IMR-90 (cell line): ENCODE data around the gene GRB10. TPM values are rescaled to one million over a fixed set of nuclear protein-coding genes. Genes with fewer than 3 reads are reported as not detected.

Experiments used
- ATAC-seq: fragments of 200-7000 bp; cut with Tn5 transposase; 2 replicates; pipeline ENCODE4 v1.9.1; 2020; ENCODE audit warnings: low read depth, mild to moderate bottlenecking, moderate library complexity
- BruUV-seq: library from RNA; stranded (reverse); fragments of 400-500 nt; replicated peaks from 2 replicates; lab custom pipeline; 2021; lab: Mats Ljungman, UMichigan
- CTCF ChIA-PET: fragments of 300-600 bp; formaldehyde crosslinking; extraction: SDS; loops from one replicate; lab custom pipeline; 2021; ENCODE audit warnings: antibody characterized with exemption; lab: Yijun Ruan, JAX
- POLR2A ChIA-PET: fragments of 300-600 bp; sonication (Branson Sonifier 250); formaldehyde crosslinking; loops from one replicate; lab custom pipeline; 2022; ENCODE audit warnings: antibody characterized with exemption; ENCODE audit not compliant: unreplicated experiment; lab: Charles Lee
- DNase-seq: peaks from one replicate; pipeline ENCODE4 v3.0.0; 2013
- H2AFZ ChIP-seq: replicated peaks from 2 replicates; pipeline ENCODE3; 2013; ENCODE audit warnings: low read length, mild to moderate bottlenecking; ENCODE audit not compliant: poor library complexity
- H2AK5ac ChIP-seq: 2 replicates; pipeline ENCODE4 v1.6.1; 2013; ENCODE audit warnings: low read depth, low read length, inconsistent platforms
- H2AK9ac ChIP-seq: replicated peaks from 2 replicates; pipeline ENCODE3; 2013; ENCODE audit warnings: mild to moderate bottlenecking, low read depth, low read length, moderate library complexity; ENCODE audit not compliant: poor library complexity
- H2BK120ac ChIP-seq: 2 replicates; pipeline ENCODE4 v1.6.1; 2013; ENCODE audit warnings: low read depth, low read length, inconsistent platforms
- H2BK15ac ChIP-seq: 3 replicates; pipeline ENCODE4 v1.6.1; 2013; ENCODE audit warnings: low read depth, low read length, inconsistent platforms
- H2BK20ac ChIP-seq: 2 replicates; pipeline ENCODE4 v1.6.1; 2013; ENCODE audit warnings: low read depth, mild to moderate bottlenecking, inconsistent platforms, low read length, moderate library complexity
- H2BK5ac ChIP-seq: 2 replicates; pipeline ENCODE4 v1.6.1; 2013; ENCODE audit warnings: mild to moderate bottlenecking, low read depth, low read length, inconsistent platforms; ENCODE audit not compliant: poor library complexity, severe bottlenecking
- H3K14ac ChIP-seq: replicated peaks from 2 replicates; pipeline ENCODE4 v1.6.1; 2013; ENCODE audit warnings: low read depth, low read length, inconsistent platforms
- H3K18ac ChIP-seq: 2 replicates; pipeline ENCODE4 v1.6.1; 2013; ENCODE audit warnings: low read depth, low read length, control low read depth
- H3K23ac ChIP-seq: 2 replicates; pipeline ENCODE4 v1.6.1; 2013; ENCODE audit warnings: low read depth, low read length, inconsistent platforms
- H3K27ac ChIP-seq: 2 replicates; pipeline ENCODE4 v1.5.1; 2013; ENCODE audit warnings: mild to moderate bottlenecking, control low read depth, low read length; ENCODE audit not compliant: insufficient read depth
- H3K27me3 ChIP-seq: 2 replicates; pipeline ENCODE4 v1.6.1; 2013; ENCODE audit warnings: low read length; ENCODE audit not compliant: control insufficient read depth, insufficient read depth
- H3K36me3 ChIP-seq: 2 replicates; pipeline ENCODE4 v1.6.1; 2013; ENCODE audit warnings: low read length, mixed read lengths; ENCODE audit not compliant: control insufficient read depth, insufficient read depth
- H3K4ac ChIP-seq: 2 replicates; pipeline ENCODE4 v1.6.1; 2013; ENCODE audit warnings: low read depth, low read length, inconsistent platforms
- H3K4me1 ChIP-seq: 2 replicates; pipeline ENCODE4 v1.6.1; 2013; ENCODE audit warnings: low read length, mixed read lengths; ENCODE audit not compliant: control insufficient read depth, insufficient read depth
- H3K4me2 ChIP-seq: 2 replicates; pipeline ENCODE4 v1.6.1; 2013; ENCODE audit warnings: low read depth, mild to moderate bottlenecking, control low read depth, low read length, moderate library complexity
- H3K4me3 ChIP-seq: 2 replicates; pipeline ENCODE4 v1.5.1; 2013; ENCODE audit warnings: low read depth, mild to moderate bottlenecking, control low read depth, low read length, moderate library complexity; ENCODE audit not compliant: insufficient read depth
- H3K56ac ChIP-seq: 2 replicates; pipeline ENCODE4 v1.6.1; 2013; ENCODE audit warnings: low read length, inconsistent platforms; ENCODE audit not compliant: insufficient read depth; ENCODE audit errors: extremely low read depth
- H3K79me1 ChIP-seq, 2 experiments: 2 replicates each; pipeline ENCODE4 v1.6.1; 2013; ENCODE audit warnings: low read length in 2 of 2, inconsistent platforms in 1 of 2, low read depth in 1 of 2
- H3K9ac ChIP-seq: 2 replicates; pipeline ENCODE4 v1.6.1; 2013; ENCODE audit warnings: low read depth, low read length, control low read depth
- H3K9me1 ChIP-seq: 2 replicates; pipeline ENCODE4 v1.6.1; 2013; ENCODE audit warnings: low read length, inconsistent platforms; ENCODE audit not compliant: insufficient read depth
- H3K9me3 ChIP-seq: 2 replicates; pipeline ENCODE4 v1.6.1; 2013; ENCODE audit warnings: low read length; ENCODE audit not compliant: control insufficient read depth, insufficient read depth
- H4K20me1 ChIP-seq: 2 replicates; pipeline ENCODE4 v1.6.1; 2013; ENCODE audit warnings: low read length, inconsistent platforms; ENCODE audit not compliant: insufficient read depth
- H4K5ac ChIP-seq: 2 replicates; pipeline ENCODE4 v1.6.1; 2013; ENCODE audit warnings: mild to moderate bottlenecking, low read depth, low read length, control low read depth
- H4K8ac ChIP-seq, 2 experiments: 2 replicates each; pipeline ENCODE4 v1.6.1; 2013; ENCODE audit warnings: low read depth in 2 of 2, low read length in 2 of 2, control low read depth in 1 of 2, inconsistent platforms in 1 of 2
- H4K91ac ChIP-seq: 2 replicates; pipeline ENCODE4 v1.6.1; 2013; ENCODE audit warnings: low read depth, low read length, inconsistent platforms; ENCODE audit not compliant: insufficient read depth
- BHLHE40 ChIP-seq: fragments of 150-350 bp; IDR thresholded peaks from 2 replicates; pipeline ENCODE4 v1.6.1; 2016; ENCODE audit warnings: mild to moderate bottlenecking, low read depth, low read length
- FOS ChIP-seq: fragments of 150-350 bp; IDR thresholded peaks from 2 replicates; pipeline ENCODE4 v1.6.1; 2016; ENCODE audit warnings: low read depth, low read length
- MAFK ChIP-seq: IDR thresholded peaks from 2 replicates; pipeline ENCODE4 v1.6.1; 2012; ENCODE audit warnings: low read depth, low read length, improper control_type of control experiment
- MAZ ChIP-seq: IDR thresholded peaks from 2 replicates; pipeline ENCODE4 v1.6.1; 2012; ENCODE audit warnings: low read depth, mild to moderate bottlenecking, low read length, improper control_type of control experiment, moderate library complexity, borderline replicate concordance
- MXI1 ChIP-seq: IDR thresholded peaks from 2 replicates; pipeline ENCODE4 v1.6.1; 2012; ENCODE audit warnings: low read depth, mild to moderate bottlenecking, low read length, moderate library complexity, borderline replicate concordance
- NFE2L2 ChIP-seq: fragments of 150-350 bp; IDR thresholded peaks from 2 replicates; pipeline ENCODE4 v1.6.1; 2016; ENCODE audit warnings: low read depth, mild to moderate bottlenecking, low read length
- POLR2A ChIP-seq: IDR thresholded peaks from 2 replicates; pipeline ENCODE4 v1.6.1; 2012; ENCODE audit warnings: mild to moderate bottlenecking, low read depth, low read length
- RAD21 ChIP-seq: IDR thresholded peaks from 2 replicates; pipeline ENCODE4 v1.6.1; 2012; ENCODE audit warnings: low read length, improper control_type of control experiment
- RCOR1 ChIP-seq: IDR thresholded peaks from 2 replicates; pipeline ENCODE4 v1.6.1; 2012; ENCODE audit warnings: mild to moderate bottlenecking, low read length, improper control_type of control experiment; ENCODE audit not compliant: insufficient replicate concordance
- RFX5 ChIP-seq: IDR thresholded peaks from 2 replicates; pipeline ENCODE4 v1.8.0; 2012; ENCODE audit warnings: low read depth, mild to moderate bottlenecking, low read length, moderate library complexity
- SMC3 ChIP-seq: fragments of 150-350 bp; IDR thresholded peaks from 2 replicates; pipeline ENCODE4 v1.6.1; 2016; ENCODE audit warnings: low read depth, mild to moderate bottlenecking, antibody characterized with exemption, low read length, moderate library complexity
- WGBS, 2 experiments: methylation state at CpG; one replicate each; pipeline versions ENCODE4 v1.1.5 to v1.1.7; 2013; ENCODE audit warnings: missing lambda C conversion rate in 2 of 2; ENCODE audit not compliant: insufficient read length in 1 of 2; ENCODE audit errors: extremely low coverage in 2 of 2; 5-methylcytosine and 5-hydroxymethylcytosine counted together
- dilution Hi-C: fragments of 300-500 bp; cut with HindIII; formaldehyde crosslinking; loops from one replicate; pipeline ENCODE4 v1.14.3; 2018; ENCODE audit warnings: low sequenced_read_pairs; ENCODE audit not compliant: unreplicated experiment
- in situ Hi-C: fragments of 300-500 bp; cut with MboI; formaldehyde crosslinking; loops from 3 replicates; pipeline ENCODE4 v1.14.3; 2019; ENCODE audit warnings: low sequenced_read_pairs, inconsistent platforms, mixed read lengths
- intact Hi-C: fragments of 100-400 bp; cut with micrococcal nuclease; formaldehyde crosslinking; loops from 2 replicates; pipeline ENCODE4 v1.10.0; 2022
- polyA plus RNA-seq, 3 experiments: library from polyadenylated mRNA; depleted of rRNA; stranded (reverse); fragments of >200 nt; gene quantifications; 2 replicates each; pipeline ENCODE4 v1.2.3, GENCODE V29; 2012; ENCODE audit warnings: low replicate concordance in 1 of 3
- total RNA-seq: library from RNA; depleted of rRNA; stranded (reverse); fragments of >200 nt; gene quantifications from 2 replicates; pipeline ENCODE4 v1.2.3, GENCODE V29; 2012
- TF ChIP-seq, protein P1 (sequence below): fragments of 150-350 bp; IDR thresholded peaks from 2 replicates; pipeline ENCODE4 v1.6.1; 2016; ENCODE audit warnings: low read depth, mild to moderate bottlenecking, low read length, moderate library complexity, borderline replicate concordance
- TF ChIP-seq, protein P2 (sequence below): conservative IDR thresholded peaks from 2 replicates; pipeline ENCODE4 v1.5.1; 2012; ENCODE audit warnings: mild to moderate bottlenecking, low read depth, low read length, improper control_type of control experiment

GRB10 gene
- total and polyA plus RNA-seq, 2 of the 4 experiments (the other 2 are of a cell fraction) = 6.3 to 15.1 TPM

DNA sequence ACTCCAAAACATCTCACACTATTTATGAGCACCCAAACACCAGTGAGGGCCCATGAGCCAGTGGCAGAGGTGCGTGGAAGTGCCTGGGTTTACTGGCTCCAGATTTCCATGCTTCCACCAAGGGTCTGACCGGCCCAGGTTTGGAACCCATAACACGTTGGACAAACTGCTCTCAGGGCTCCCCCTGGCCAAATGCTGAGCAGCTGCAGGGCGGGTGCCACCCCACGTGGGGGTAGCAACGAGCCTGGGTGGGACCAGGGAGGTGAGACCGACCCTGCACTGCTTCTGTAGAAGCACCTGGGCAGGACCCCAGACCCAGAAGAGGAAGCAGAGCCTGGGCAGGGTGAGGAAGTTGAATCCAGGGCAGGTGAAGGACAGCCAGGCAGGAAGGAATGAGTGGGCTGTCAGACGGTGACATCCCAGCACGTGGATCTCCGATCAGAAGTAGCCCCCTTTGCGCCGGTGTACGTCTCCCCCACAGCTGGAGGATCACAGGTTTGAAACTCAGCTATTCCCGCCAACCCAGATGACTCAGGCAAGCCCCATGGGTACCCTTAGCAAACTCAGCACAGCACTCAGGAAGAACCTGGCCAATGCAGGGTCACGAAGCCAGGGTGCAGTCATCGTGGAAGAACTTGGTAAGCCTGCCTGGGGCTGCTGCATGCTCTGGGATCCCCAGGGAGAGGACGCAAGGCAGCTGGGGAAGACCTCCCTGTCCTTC is 117.1 kb downstream of the GRB10 start:
- no peak overlapping the region for H3K9ac ChIP-seq
- no peak overlapping the region for H3K4me3 ChIP-seq
- POLR2A ChIA-PET = no interaction called here
- H2BK15ac ChIP-seq = no peak overlapping the region
- no peak overlapping the region for H4K91ac ChIP-seq
- ATAC-seq (no peak), DNase-seq (peak; percentile 10)
- no peak overlapping the region for H2AFZ ChIP-seq
- whole genome bisulfite sequencing, 2 experiments = 98% methylated on average over 8 of the region's 17 CpGs; no CpG with 5 or more reads in 1 of the 2 experiments
- H4K20me1 ChIP-seq = peaks cover 59% of the 10 kb centered on the region
- H3K4ac ChIP-seq = no peak overlapping the region
- no peak overlapping the region for H3K23ac ChIP-seq
- H2BK20ac ChIP-seq = no peak overlapping the region
- TF ChIP-seq, protein P1, sequence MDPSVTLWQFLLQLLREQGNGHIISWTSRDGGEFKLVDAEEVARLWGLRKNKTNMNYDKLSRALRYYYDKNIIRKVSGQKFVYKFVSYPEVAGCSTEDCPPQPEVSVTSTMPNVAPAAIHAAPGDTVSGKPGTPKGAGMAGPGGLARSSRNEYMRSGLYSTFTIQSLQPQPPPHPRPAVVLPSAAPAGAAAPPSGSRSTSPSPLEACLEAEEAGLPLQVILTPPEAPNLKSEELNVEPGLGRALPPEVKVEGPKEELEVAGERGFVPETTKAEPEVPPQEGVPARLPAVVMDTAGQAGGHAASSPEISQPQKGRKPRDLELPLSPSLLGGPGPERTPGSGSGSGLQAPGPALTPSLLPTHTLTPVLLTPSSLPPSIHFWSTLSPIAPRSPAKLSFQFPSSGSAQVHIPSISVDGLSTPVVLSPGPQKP = no peak
- TF ChIP-seq BHLHE40 (no peak), MAFK (no peak), MXI1 (no peak), MAZ (no peak), RAD21 (no peak), FOS (no peak), POLR2A (no peak), NFE2L2 (no peak), RCOR1 (no peak), SMC3 (no peak), RFX5 (no peak)
- TF ChIP-seq, protein P2, sequence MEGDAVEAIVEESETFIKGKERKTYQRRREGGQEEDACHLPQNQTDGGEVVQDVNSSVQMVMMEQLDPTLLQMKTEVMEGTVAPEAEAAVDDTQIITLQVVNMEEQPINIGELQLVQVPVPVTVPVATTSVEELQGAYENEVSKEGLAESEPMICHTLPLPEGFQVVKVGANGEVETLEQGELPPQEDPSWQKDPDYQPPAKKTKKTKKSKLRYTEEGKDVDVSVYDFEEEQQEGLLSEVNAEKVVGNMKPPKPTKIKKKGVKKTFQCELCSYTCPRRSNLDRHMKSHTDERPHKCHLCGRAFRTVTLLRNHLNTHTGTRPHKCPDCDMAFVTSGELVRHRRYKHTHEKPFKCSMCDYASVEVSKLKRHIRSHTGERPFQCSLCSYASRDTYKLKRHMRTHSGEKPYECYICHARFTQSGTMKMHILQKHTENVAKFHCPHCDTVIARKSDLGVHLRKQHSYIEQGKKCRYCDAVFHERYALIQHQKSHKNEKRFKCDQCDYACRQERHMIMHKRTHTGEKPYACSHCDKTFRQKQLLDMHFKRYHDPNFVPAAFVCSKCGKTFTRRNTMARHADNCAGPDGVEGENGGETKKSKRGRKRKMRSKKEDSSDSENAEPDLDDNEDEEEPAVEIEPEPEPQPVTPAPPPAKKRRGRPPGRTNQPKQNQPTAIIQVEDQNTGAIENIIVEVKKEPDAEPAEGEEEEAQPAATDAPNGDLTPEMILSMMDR = no peak
- intact Hi-C loops (no loop called here), dilution Hi-C loops (no loop called here), in situ Hi-C loops (no loop called here)
- no peaks in the 10 kb centered on the region for H3K9me3 ChIP-seq
- no peak overlapping the region for H2AK9ac ChIP-seq
- no peak overlapping the region for H4K8ac ChIP-seq
- no TSS peak for BruUV-seq
- no peaks in the 10 kb centered on the region for H3K27me3 ChIP-seq
- H4K5ac ChIP-seq = no peak overlapping the region
- H2BK120ac ChIP-seq = no peak overlapping the region
- peaks cover 13 to 32% of the 10 kb centered on the region in 2 experiments; a peak in 3 of 4 replicates for H3K79me1 ChIP-seq
- no peak overlapping the region for H3K27ac ChIP-seq
- CTCF ChIA-PET = no interaction called here
- H3K4me2 ChIP-seq = no peak overlapping the region
- H3K9me1 ChIP-seq = peaks cover 27% of the 10 kb centered on the region; the same call in 1 of the 2 replicates
- no peak overlapping the region for H3K14ac ChIP-seq
- peaks cover 6% of the 10 kb centered on the region for H3K4me1 ChIP-seq
- no peak overlapping the region for H2BK5ac ChIP-seq
- peaks cover 28% of the 10 kb centered on the region; the same call in 1 of the 2 replicates for H3K36me3 ChIP-seq
- no peak overlapping the region for H3K56ac ChIP-seq
- no peak overlapping the region for H3K18ac ChIP-seq
- no peak overlapping the region for H2AK5ac ChIP-seq
